Fibroblast of peridontal ligament (primary cell): ENCODE results near the gene JADE3.

Experiments
- DNase-seq: peaks from one replicate; pipeline ENCODE4 v3.0.0-alpha.2; 2010; ENCODE audit errors: extremely low read depth

JADE3 gene

GRCh38 chrX:46912098-46912602 lies at the start of gene JADE3:
Gene JADE3, plus strand, starts transcription at chrX:46912421. Its CDS starts 72,474 bp downstream, at chrX:46984895.
- DNase-seq: peak; percentile 55

GRCh38 chrX:46863072-46863471 lies 49.1 kb upstream of the JADE3 start:
- DNase-seq: no peak

GRCh38 chrX:46864606-46865005 lies 47.6 kb upstream of the JADE3 start:
- peak; percentile 32 for DNase-seq

GRCh38 chrX:46865281-46865680 lies 46.9 kb upstream of the JADE3 start:
- peak; percentile 77 for DNase-seq

GRCh38 chrX:46866726-46867125 lies 45.5 kb upstream of the JADE3 start:
- no peak for DNase-seq

- no peak for DNase-seq
Observed at GRCh38 chrX:46873746-46874145, 38.5 kb upstream of the JADE3 start.

GRCh38 chrX:46876901-46877300 lies 35.3 kb upstream of the JADE3 start:
- DNase-seq: peak; percentile 28

GRCh38 chrX:46882266-46882665 lies 30.0 kb upstream of the JADE3 start:
- no peak for DNase-seq

- no peak for DNase-seq
Observed at GRCh38 chrX:46884799-46885198, 27.4 kb upstream of the JADE3 start.

GRCh38 chrX:46898207-46898606 lies 14.0 kb upstream of the JADE3 start:
- no peak for DNase-seq

GRCh38 chrX:46903458-46904242 lies 8.6 kb upstream of the JADE3 start:
- peak; percentile 65 for DNase-seq

- no peak for DNase-seq
Observed at GRCh38 chrX:46904626-46905025, 7.6 kb upstream of the JADE3 start.

GRCh38 chrX:46910415-46910814 lies 1.8 kb upstream of the JADE3 start:
- no peak for DNase-seq

GRCh38 chrX:46912603-46913491 lies 626 bp downstream of the JADE3 start:
- DNase-seq: peak; percentile 11

GRCh38 chrX:46913667-46914066 lies 1.4 kb downstream of the JADE3 start:
- peak; percentile 23 for DNase-seq

- DNase-seq: no peak
Observed at GRCh38 chrX:46916273-46916672, 4.1 kb downstream of the JADE3 start.

GRCh38 chrX:46917622-46918021 lies 5.4 kb downstream of the JADE3 start:
- DNase-seq: no peak

- peak; percentile 12 for DNase-seq
Observed at GRCh38 chrX:46918434-46918833, 6.2 kb downstream of the JADE3 start.

- no peak for DNase-seq
Observed at GRCh38 chrX:46920235-46920634, 8.0 kb downstream of the JADE3 start.

GRCh38 chrX:46922611-46923010 lies 10.4 kb downstream of the JADE3 start:
- DNase-seq: no peak

- DNase-seq: no peak
Observed at GRCh38 chrX:46927718-46928117, 15.5 kb downstream of the JADE3 start.

- peak; percentile 39 for DNase-seq
Observed at GRCh38 chrX:46929439-46930261, 17.4 kb downstream of the JADE3 start.
